Uterus (tissue), 4 donors: ENCODE data around the gene POLR1E. TPM values are rescaled to one million over a fixed set of nuclear protein-coding genes. Genes with fewer than 3 reads are reported as not detected.

Source experiments
- DNase-seq, 2 donors: peaks; one replicate each; pipeline ENCODE4 v3.0.0-alpha.2; 2019 to 2020
- H3K27ac ChIP-seq, 2 donors: fragments of 200-600 bp; sonication (generic); 1 replicate in 1 of 2; 2 replicates in 1 of 2; pipeline ENCODE4 v1.5.1; 2016 to 2018
- H3K27me3 ChIP-seq, 2 donors: fragments of 200-600 bp; sonication (generic); one replicate each; pipeline ENCODE4 v1.5.1; 2018 to 2019; ENCODE audit warnings: control low read depth in 1 of 2
- H3K36me3 ChIP-seq, 2 donors: fragments of 200-600 bp; sonication (generic); one replicate each; pipeline ENCODE4 v1.5.1; 2019; ENCODE audit warnings: control low read depth in 1 of 2
- H3K4me1 ChIP-seq, 2 donors: fragments of 200-600 bp; sonication (generic); one replicate each; pipeline ENCODE4 v1.5.1; 2018 to 2019; ENCODE audit warnings: control low read depth in 1 of 2
- H3K4me3 ChIP-seq, 2 donors: fragments of 200-600 bp; sonication (generic); 1 replicate in 1 of 2; 2 replicates in 1 of 2; pipeline ENCODE4 v1.5.1; 2018 to 2019; ENCODE audit warnings: mild to moderate bottlenecking in 1 of 2
- H3K9me3 ChIP-seq, 2 donors: fragments of 200-600 bp; sonication (generic); one replicate each; pipeline ENCODE4 v1.5.1; 2019; ENCODE audit warnings: control low read depth in 1 of 2
- CTCF ChIP-seq, 4 experiments: fragments of 200-600 bp in 2 of 4; fragments of 450-650 bp in 2 of 4; sonication (generic) in 2 of 4; IDR thresholded peaks; one replicate each; pipeline ENCODE4 v1.5.1; 2016 to 2019; ENCODE audit warnings: antibody characterized with exemption in 4 of 4, mild to moderate bottlenecking in 2 of 4, moderate library complexity in 1 of 4
- POLR2A ChIP-seq, 2 donors: fragments of 450-650 bp; IDR thresholded peaks; one replicate each; pipeline ENCODE4 v1.6.1; 2016; ENCODE audit warnings: antibody characterized with exemption in 2 of 2, mild to moderate bottlenecking in 1 of 2, moderate library complexity in 1 of 2
- intact Hi-C: fragments of 100-400 bp; cut with DNase I; formaldehyde crosslinking; loops from one replicate; pipeline ENCODE4 v1.15.1; 2023; ENCODE audit warnings: low total_unique reads
- total RNA-seq, 4 donors: library from RNA; depleted of rRNA in 3 of 4; stranded (reverse); fragments of >200 nt in 3 of 4; gene quantifications; one replicate each; pipeline versions ENCODE4 v1.1.0 to v1.2.4, GENCODE V29; 2014 to 2023
- donor health status: DM: yes; HTN: yes; CAD: no.

POLR1E gene
- total RNA-seq, 4 donors from 2014 or later, result 13.2 to 42.7 (median 35.8) TPM

- intact Hi-C loops, result no loop called here
- no peak overlapping the region for H3K27ac ChIP-seq
- DNase-seq, result no peak
- H3K27me3 ChIP-seq, result no peaks in the 10 kb centered on the region
- H3K36me3 ChIP-seq, result no peaks in the 10 kb centered on the region
- TF ChIP-seq POLR2A (IDR thresholded peaks at IDR 0.05) (no peak), CTCF (IDR thresholded peaks at IDR 0.05) (no peak)
- no peaks in the 10 kb centered on the region for H3K9me3 ChIP-seq
- H3K4me3 ChIP-seq, result no peak overlapping the region
- H3K4me1 ChIP-seq, result no peaks in the 10 kb centered on the region
These were observed 53.9 kb downstream of the POLR1E start for GRCh38 chr9:37539634-37540033.

GRCh38 chr9:37540634-37541033 lies 54.9 kb downstream of the POLR1E start:
- Histone ChIP-seq H3K36me3 (no peaks in the 10 kb centered on the region), H3K4me3 (no peak overlapping the region), H3K9me3 (no peaks in the 10 kb centered on the region), H3K27ac (no peak overlapping the region), H3K27me3 (no peaks in the 10 kb centered on the region), H3K4me1 (no peaks in the 10 kb centered on the region)
- intact Hi-C loops, result no loop called here
- TF ChIP-seq POLR2A (IDR thresholded peaks at IDR 0.05) (no peak), CTCF (IDR thresholded peaks at IDR 0.05) (no peak)
- no peak for DNase-seq

- TF ChIP-seq CTCF (IDR thresholded peaks at IDR 0.05) (no peak), POLR2A (IDR thresholded peaks at IDR 0.05) (no peak)
- Histone ChIP-seq H3K27me3 (no peaks in the 10 kb centered on the region), H3K9me3 (no peaks in the 10 kb centered on the region), H3K4me1 (no peaks in the 10 kb centered on the region), H3K4me3 (no peak overlapping the region), H3K27ac (no peak overlapping the region), H3K36me3 (no peaks in the 10 kb centered on the region)
- DNase-seq, result no peak
- intact Hi-C loops, result no loop called here
These were observed 55.7 kb downstream of the POLR1E start for GRCh38 chr9:37541465-37541864.

GRCh38 chr9:37542488-37542887 lies 56.7 kb downstream of the POLR1E start:
- TF ChIP-seq CTCF (IDR thresholded peaks at IDR 0.05) (no peak), POLR2A (IDR thresholded peaks at IDR 0.05) (no peak)
- no peak overlapping the region for H3K27ac ChIP-seq
- H3K36me3 ChIP-seq, result no peaks in the 10 kb centered on the region
- no peaks in the 10 kb centered on the region for H3K9me3 ChIP-seq
- H3K27me3 ChIP-seq, result no peaks in the 10 kb centered on the region
- H3K4me3 ChIP-seq, result no peak overlapping the region
- DNase-seq, result no peak
- intact Hi-C loops, result no loop called here
- no peaks in the 10 kb centered on the region for H3K4me1 ChIP-seq

GRCh38 chr9:37542895-37543294 lies 57.1 kb downstream of the POLR1E start:
- DNase-seq, result no peak
- no peak overlapping the region for H3K27ac ChIP-seq
- no peak for TF ChIP-seq POLR2A (IDR thresholded peaks at IDR 0.05)
- no peak for TF ChIP-seq CTCF (IDR thresholded peaks at IDR 0.05)
- H3K4me3 ChIP-seq, result no peak overlapping the region
- no peaks in the 10 kb centered on the region for H3K36me3 ChIP-seq
- no peaks in the 10 kb centered on the region for H3K9me3 ChIP-seq
- no peaks in the 10 kb centered on the region for H3K27me3 ChIP-seq
- intact Hi-C loops, result no loop called here
- H3K4me1 ChIP-seq, result no peaks in the 10 kb centered on the region
